ENCODE data around the gene MPRIP.
"Not testable (repeated sequence)": the region's sequence is repeated elsewhere in the genome, so short reads cannot be mapped to it uniquely, and the experiment has no call there.

MPRIP gene

DNA sequence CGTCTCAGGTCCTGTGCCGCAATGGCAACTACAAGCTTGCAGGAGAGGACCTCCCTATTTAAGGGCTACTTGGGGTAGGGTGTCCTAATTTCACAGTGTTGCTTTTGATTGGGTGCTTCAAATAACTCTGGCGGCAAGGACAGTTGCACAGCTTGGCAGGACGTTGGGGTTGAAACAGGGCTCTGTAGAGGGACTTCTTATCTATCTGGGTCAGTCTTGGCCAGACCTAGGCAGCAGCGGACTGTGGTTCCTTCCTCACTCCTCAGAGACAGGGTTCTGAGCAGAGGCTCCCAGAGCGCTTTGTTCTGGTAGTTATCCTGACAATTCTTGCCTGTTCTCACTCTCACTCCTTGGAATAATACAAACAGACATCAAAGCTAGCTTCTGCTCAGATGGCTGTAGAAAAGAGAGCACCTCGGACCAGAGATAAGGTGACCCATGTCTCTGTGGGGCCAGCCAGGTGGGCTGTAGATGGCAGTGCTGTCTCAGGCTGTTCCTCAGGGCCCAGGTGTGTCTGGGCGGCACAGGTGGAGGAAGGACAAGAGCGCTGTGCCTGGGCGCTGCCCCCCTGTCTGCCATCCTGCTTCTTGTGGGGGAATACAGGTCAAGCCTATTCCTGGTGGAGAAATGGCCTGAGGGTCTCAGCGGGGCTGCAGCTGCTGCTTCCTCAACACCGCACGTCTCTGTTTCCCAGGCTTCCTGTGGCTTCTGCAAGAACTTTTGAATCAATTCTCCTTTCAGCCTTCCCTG is 102.8 kb downstream of the MPRIP start:
- DNase-seq (ENCODE audit: low read depth in 2 of 2), result no peak

GRCh38 chr17:17146786-17147406 is 104.6 kb downstream of the MPRIP start:
- no peak for DNase-seq (ENCODE audit: low read depth in 2 of 2)

DNA sequence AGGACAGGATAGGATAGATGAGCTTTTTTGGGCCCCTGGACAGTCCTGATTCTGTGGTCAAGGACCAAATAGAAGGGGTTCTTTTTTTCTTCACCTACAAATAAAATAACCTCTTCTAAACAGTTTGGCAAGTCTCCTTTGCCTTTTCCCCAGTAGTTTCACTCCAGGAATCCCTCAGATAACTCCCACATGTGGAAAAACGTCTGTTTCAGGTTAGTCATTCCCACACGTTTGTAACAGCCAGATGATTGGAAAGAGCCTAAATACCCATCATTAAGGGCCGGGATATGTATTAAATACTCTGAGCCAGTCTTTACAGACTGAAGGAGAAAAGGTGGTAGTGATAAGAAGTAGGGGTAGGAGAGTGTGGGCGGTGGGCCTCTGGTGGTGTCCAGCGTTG is 105.6 kb downstream of the MPRIP start:
- DNase-seq (ENCODE audit: low read depth in 2 of 2), result no peak

DNA sequence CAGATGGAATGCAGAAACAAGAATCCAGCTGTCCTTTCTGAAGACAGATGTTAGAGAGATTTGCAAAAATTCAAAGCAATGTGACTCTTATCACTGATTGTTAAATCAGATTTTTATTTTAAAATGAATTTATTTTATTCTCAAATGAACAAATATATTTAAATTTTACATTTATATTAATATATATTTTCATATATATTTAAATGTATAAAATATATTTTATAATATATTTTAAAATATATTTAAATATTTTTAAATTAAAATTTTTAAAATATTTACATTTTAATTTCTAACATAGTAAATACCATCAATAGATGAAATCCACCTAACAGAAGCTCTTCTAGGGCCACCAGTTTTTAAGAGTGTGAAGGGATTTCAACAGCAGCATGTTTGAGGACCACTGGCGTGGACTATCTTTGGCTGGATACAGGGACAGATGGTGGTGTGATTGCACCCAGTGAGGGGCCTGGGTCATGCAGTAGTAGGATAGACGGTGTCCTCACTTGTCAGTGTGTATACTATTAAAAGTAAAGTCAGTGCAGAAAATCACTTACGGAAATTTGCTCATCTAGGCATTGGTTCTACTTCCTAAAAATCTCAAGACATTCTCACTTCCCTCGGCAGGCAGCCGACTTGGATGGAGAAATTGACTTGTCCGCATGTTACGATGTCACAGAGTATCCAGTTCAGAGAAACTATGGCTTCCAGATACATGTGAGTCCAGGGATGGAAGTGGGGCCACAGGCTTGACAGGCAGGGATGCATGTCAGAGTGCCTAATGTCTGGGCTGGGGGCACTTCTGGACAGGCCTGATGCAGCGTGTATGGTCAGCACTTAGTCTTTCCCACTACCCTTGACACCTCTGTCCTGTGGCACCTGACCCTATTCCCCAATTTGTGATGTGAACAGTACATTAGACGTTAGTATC is 107.5 kb downstream of the MPRIP start:
- no peak for DNase-seq (ENCODE audit: low read depth in 2 of 2)

- DNase-seq (ENCODE audit: low read depth in 2 of 2), result no peak
Observed at GRCh38 chr17:17150448-17150800, 108.2 kb downstream of the MPRIP start.

- no peak for DNase-seq (ENCODE audit: low read depth in 2 of 2)
Observed at GRCh38 chr17:17151055-17151454, 108.8 kb downstream of the MPRIP start.

GRCh38 chr17:17151541-17151940 is 109.3 kb downstream of the MPRIP start:
- no peak for DNase-seq (ENCODE audit: low read depth in 2 of 2)

DNA sequence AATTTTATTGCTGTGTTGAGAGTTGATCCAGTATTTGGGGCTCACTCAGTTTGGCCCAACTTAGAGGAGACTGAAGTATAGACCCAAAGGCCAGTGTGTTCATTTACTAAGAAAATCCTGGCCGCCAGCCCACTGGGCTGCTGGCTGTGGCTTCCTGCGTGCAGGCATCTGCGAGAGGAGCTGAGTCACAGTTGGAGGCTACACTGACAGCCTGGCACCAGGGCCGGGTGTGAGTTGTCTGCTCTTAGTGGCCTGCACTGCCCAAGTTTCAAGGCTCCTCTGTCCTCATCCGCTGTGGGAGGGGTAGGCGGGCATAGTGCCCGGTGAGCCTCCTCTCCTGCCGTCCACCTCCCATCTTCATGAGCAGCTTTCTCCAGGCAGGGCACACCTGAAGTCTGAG is 109.7 kb downstream of the MPRIP start:
- no peak for DNase-seq (ENCODE audit: low read depth in 2 of 2)

- DNase-seq (ENCODE audit: low read depth in 2 of 2), result no peak
Observed at GRCh38 chr17:17152385-17152784, 110.1 kb downstream of the MPRIP start.

- no peak for DNase-seq (ENCODE audit: low read depth in 2 of 2)
Observed at GRCh38 chr17:17153071-17153470, 110.8 kb downstream of the MPRIP start.

GRCh38 chr17:17153709-17154108 is 111.5 kb downstream of the MPRIP start:
- DNase-seq (ENCODE audit: low read depth in 2 of 2), result no peak

DNA sequence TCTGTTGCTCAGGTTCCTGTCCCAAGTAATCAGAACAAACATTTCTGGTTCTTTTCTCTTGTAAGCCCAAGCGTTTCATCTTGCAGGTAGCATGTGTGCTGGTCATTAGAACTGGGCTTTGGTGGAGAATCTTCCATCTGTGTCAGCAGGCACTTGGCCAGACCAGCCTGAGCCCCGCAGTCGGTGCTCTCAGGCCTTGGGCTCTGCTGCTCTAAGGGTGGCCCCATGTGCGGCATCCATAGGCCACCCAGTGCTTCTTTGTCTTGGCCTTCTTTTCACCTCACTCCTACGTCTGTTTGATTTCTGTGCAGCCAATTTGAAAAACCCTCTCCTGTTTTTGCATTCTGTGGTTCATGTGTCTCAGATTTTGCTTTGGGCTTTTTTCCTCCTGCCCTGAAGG is 112.3 kb downstream of the MPRIP start:
- no peak for DNase-seq (ENCODE audit: low read depth in 2 of 2)

DNA sequence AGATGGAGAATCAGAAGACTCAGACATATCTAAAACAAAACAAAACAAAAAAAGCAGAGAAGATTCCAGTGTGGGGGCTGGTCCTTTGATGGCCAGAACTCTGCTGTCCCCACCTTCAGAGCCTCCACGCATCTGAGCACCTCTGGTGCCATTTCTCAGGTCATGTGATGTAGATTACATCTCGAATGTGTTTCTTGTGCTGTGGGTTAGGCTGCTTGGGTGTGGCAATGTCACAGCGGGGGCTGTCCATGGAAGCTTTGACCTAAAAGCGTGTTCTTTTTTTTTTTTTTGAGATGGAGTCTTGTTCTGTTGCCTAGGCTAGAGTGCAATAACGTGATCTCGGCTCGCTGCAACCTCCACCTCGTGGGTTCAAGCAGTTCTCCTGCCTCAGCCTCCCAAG is 112.7 kb downstream of the MPRIP start:
- DNase-seq (ENCODE audit: low read depth in 2 of 2), result no peak

- DNase-seq (ENCODE audit: low read depth in 2 of 2), result no peak
Observed at GRCh38 chr17:17155568-17155967, 113.3 kb downstream of the MPRIP start.

- no peak for DNase-seq (ENCODE audit: low read depth in 2 of 2)
Observed at GRCh38 chr17:17156107-17156506, 113.8 kb downstream of the MPRIP start.

DNA sequence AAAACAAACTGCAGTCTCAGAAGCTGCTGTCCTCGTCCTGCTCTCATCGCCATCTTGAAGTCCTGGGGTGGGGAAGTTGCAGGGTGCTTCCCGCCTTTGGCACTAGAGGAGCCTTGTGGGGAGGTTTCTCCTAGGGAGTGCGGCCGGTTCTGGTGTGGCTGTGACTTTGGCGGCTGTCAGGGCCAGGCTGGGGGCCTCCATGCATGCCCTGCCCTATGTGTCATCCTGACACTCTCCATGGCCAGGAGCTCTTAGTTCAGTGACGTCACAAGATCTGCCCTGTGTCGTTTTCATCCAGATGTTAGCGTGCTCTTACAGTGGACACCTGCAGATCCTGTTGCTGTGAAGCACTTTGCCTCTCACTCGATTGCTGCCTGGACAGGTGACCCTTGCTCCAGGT is 114.3 kb downstream of the MPRIP start:
- no peak for DNase-seq (ENCODE audit: low read depth in 2 of 2)

- DNase-seq (ENCODE audit: low read depth in 2 of 2), result no peak
Observed at GRCh38 chr17:17157041-17157440, 114.8 kb downstream of the MPRIP start.

- not testable (repeated sequence) for DNase-seq (ENCODE audit: low read depth in 2 of 2)
Observed at GRCh38 chr17:17158506-17158905, 116.2 kb downstream of the MPRIP start.

DNA sequence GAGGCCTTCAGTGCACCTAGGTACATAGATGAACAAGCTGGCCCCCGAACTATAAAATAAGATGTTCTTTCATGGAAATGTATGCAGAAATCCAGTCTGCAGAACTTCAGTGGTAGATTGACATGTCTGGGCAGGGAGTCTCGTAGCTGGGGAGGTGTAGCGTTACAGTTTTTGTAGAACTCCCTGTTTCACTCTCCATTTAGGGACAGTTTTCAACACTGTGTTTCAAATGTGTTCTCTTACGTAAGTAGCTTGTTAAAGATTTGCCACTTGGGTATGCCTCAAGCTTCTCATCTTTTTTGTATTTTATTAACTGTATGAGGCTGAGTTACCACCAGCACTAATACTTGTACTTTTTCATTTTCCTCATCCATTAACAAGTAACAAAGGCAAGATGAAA is 117.3 kb downstream of the MPRIP start:
- no peak for DNase-seq (ENCODE audit: low read depth in 2 of 2)

GRCh38 chr17:17161121-17161520 is 118.9 kb downstream of the MPRIP start:
- no peak for DNase-seq (ENCODE audit: low read depth in 2 of 2)

- DNase-seq (ENCODE audit: low read depth in 2 of 2), result no peak
Observed at GRCh38 chr17:17161759-17162158, 119.5 kb downstream of the MPRIP start.

GRCh38 chr17:17164156-17164555 is 121.9 kb downstream of the MPRIP start:
- DNase-seq (ENCODE audit: low read depth in 2 of 2), result no peak

GRCh38 chr17:17164676-17165075 is 122.4 kb downstream of the MPRIP start:
- DNase-seq (ENCODE audit: low read depth in 2 of 2), result no peak

Data from stimulated activated CD4-positive, alpha-beta T cell treated with anti-CD3 and anti-CD28 coated beads, Interleukin-1b, Interleukin-23, amount 100 ng/mL, for 1 hour (primary cell).